Stimulated activated CD4-positive, alpha-beta T cell treated with anti-CD3 and anti-CD28 coated beads, Interleukin-1b, Interleukin-23, amount 100 ng/mL, for 4 hours (primary cell): Measurements from ENCODE around the gene DNAJC5.
A peak's percentile ranks its signal among the peaks of the same experiment; 100 is the strongest.
"Not testable (repeated sequence)": the region's sequence is repeated elsewhere in the genome, so short reads cannot be mapped to it uniquely, and the experiment has no call there.

Source experiments
- DNase-seq, 2 donors: peaks; one replicate each; pipeline ENCODE4 v3.0.0-alpha.2; 2020; ENCODE audit warnings: low read depth in 2 of 2

DNAJC5 gene, protein sequence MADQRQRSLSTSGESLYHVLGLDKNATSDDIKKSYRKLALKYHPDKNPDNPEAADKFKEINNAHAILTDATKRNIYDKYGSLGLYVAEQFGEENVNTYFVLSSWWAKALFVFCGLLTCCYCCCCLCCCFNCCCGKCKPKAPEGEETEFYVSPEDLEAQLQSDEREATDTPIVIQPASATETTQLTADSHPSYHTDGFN

DNA sequence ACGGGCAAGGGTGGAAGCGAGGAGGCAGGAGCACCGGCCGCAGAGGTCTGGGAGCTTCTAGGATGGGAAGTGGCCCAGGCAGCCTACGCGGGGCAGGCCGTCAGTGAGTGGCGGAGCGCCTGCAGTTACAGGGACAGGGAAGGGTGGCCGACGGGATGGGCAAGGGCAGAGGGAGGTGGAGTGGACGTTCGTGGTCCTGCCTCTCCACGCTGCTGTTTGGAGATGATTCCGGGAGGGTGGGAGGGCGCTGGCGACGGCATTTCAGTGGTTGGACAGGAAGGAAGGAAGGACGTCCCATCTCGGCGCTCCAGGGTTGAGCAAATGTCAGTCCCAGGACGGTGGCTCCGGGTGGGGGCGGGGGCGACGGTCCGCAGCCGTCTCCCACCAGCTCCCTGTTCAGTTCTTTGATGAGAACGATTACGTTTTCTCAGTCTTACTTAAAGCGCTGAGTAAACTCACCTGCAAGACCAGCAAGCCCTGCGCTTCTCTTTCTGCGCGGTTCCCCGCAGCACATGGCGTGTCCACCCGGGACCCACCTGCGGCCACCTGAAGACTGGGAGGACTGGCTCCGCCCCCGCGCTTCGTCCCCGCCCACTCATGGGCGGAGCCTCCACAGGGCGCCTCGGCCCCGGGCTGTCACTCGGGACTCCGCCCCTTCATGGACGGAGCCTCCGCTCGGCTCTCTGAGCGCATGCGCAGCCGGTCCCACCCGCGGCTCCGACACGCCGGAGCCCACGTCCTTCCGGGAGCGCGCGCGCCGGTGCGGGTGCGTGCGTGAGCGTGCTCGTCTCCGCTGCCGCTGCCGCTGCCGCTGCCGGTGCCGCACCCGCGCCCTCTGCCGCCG lies at the start of gene DNAJC5:
DNAJC5 (plus strand) TSS at position 769 of the 844 bp plus-strand sequence. CDS start 33,220 bp downstream, outside the sequence.
- DNase-seq: peak; percentile 93 to 94

DNA sequence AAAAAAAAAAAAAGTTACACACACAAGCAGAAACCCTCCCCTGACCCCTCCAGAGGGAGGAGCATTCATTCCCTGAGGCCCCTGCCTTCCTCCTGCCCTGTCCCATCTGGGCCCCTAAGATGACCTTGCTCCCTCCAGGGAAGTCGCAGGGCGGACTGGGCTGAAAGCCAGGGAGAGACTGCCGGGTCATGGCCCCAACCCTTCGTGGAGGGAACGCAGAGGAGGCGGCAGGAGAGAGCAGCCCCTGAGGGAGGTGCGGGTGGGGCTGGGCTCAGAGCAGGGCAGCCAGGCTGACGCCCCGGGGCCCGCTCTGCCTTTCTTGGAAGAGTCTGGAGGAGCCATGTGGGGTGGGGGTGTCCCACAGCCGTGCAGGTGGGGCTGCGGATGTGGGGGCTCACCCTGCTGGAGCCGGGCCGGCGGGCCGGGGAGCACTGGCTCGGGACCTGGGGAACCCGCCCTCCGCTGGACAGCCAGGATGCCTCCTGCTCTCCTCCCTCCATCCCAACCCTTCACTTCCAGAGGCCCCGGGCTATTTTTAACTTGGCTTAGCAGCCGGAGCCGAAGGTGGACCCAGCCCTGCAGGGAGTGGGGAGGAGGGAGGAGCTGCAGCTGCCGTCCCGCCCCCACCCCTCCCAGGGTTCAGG lies 48.7 kb upstream of the DNAJC5 start:
- DNase-seq: no peak

DNA sequence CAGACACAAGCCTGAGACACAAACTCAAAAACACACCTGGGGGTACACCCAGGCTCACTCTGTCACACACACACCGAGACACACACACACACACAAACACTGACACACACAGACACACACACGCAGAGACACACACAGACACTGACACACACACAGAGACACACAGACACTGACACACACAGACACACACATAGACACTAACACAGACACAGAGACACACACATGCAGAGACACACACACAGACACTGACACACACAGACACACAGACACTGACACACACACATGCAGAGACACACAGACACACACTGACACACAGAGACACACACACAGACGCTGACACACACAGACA lies 48.1 kb upstream of the DNAJC5 start:
- DNase-seq: no peak

DNA sequence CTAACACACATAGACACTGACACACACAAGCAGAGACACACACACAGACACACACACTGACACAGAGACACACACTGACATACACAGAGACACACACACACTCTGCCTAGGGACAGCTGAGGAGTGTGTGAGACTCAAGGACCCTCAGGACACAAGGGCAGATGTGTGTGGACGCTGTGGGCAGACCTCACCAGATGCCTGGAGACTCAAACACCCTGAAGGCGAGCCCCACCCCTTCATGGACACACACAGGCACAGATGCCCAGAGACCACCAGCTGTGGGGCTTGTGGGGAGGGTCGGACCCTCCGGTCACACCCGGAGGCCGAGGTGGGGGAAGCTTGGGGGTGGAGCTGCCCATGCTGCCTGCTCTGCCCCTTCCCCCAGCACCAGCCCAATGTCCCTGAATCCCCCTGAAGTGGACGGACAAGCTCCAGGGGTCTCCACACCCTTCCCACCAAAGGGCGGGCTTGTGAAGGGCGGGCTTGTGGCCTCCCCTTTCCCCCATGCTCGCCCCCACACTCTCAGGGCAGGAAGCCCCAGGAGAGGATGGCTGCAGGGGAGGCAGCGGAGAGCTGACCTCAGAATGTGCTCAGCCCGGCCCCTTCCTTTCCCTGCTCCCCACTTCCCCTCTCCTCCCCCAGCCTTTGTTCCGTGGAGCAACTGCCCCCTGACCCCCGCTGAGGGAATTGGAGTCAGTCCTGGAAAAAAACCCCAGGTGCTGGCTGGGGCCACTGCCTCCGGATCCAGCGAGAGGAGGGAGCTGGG lies 47.5 kb upstream of the DNAJC5 start:
- no peak for DNase-seq

DNA sequence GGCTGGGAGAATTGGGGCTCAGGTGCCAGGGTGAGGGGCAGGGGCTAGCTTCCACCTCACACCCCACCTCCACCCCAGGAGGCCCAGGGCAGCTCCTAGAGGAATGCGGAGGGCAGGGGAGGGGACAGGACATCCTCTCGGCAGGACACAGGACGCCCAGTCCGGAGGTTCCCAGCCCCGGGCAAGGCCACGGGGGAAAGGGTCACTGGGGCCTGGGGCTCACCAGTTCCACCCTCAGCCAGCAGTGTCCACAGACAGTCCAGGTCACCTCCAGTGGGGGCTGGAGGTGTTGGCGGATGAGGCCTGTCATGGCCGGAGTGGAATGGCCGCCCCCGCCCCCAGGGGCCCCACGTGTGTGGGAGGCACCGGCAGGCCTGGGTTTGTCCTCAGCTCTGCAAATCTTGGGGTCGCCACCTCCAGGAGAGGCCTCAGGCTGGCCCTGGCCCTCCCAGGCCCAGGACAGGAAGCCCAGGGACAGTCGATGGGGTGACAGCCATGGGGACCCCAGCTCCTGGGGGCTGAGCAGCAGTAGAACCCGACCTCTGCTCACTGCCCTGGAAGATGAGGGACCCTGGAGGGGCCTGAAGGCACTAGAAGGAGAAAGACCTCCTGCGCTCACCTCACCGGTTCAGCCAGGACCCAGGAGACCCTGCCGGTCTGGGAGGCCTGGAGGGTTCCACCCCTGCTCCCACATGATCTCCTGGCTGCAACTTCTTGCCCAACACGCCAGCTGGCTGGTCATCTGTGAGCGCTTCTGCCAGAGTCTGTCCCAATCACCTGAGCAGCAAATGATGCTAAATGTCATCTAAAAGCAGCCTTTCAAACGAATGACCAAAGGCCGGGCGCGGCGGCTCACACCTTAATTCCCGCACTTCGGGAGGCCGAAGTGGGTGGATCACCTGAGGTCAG lies 46.7 kb upstream of the DNAJC5 start:
- DNase-seq: no peak

DNA sequence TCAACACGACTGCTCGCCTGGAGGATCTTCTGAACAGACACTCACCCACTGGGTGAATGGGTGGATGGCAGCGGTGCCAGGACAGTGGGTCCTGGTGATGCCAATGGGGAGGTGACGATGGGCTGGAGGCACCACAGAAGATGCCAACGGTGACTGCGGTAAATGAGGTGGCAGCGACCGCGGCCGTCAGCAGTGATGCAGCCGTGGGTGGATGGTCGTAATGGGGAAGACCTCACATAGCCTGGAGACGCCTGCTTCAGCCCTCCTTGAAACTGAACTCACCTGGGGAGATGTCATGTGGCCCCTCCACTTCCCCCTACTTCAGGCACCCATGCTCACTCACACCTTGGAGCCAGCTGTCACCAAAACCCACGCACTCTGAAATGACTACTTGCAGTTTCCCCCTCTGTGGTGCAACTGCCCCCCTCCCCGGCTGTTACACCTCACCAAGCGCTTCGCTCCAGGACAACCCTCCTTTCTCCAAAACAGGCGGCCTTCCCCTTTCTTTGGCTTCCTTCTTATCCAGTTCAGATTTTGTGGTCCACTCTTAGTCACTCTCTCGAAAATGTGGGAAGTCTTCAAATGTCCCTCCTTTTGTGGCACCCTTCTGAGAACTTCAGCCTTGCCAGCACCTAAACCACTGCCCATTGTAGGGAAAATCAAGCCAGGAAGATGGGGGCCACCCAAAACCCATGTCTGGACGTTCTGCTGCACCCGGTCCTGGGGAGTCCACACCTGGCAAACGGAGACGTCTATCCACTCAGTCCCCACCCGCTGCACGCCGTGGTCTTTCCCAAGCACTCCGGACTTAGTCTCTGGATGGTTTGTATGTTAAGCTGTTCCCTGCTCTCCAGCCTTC lies 44.0 kb upstream of the DNAJC5 start:
- DNase-seq: no peak

DNA sequence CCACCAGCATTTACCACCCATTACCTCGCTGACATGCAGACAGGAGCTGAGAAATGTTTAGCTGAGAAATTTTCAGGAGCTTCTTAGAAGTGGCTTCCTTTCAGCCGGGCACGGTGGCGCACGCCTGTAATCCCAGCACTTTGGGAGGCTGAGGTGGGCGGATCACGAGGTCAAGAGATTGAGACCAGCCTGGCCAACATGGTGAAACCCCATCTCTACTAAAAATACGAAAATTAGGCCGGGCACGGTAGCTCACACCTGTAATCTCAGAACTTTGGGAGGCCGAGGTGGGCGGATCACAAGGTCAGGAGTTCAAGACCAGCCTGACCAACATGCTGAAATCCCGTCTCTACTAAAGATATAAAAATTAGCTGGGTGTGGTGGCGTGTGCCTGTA lies 43.4 kb upstream of the DNAJC5 start:
- DNase-seq: not testable (repeated sequence)

DNA sequence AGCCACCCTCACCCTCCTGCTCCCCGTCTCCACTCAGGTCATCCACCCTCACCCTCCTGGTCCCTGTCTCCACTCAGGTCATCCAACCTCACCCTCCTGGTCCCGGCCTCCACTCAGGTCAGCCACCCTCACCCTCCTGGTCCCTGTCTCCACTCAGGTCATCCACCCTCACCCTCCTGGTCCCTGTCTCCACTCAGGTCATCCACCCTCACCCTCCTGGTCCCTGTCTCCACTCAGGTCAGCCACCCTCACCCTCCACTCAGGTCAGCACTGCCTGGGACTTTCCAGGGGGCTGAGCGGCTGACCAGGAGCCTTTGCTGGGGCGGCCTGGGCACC lies 41.2 kb upstream of the DNAJC5 start:
- not testable (repeated sequence) for DNase-seq

DNA sequence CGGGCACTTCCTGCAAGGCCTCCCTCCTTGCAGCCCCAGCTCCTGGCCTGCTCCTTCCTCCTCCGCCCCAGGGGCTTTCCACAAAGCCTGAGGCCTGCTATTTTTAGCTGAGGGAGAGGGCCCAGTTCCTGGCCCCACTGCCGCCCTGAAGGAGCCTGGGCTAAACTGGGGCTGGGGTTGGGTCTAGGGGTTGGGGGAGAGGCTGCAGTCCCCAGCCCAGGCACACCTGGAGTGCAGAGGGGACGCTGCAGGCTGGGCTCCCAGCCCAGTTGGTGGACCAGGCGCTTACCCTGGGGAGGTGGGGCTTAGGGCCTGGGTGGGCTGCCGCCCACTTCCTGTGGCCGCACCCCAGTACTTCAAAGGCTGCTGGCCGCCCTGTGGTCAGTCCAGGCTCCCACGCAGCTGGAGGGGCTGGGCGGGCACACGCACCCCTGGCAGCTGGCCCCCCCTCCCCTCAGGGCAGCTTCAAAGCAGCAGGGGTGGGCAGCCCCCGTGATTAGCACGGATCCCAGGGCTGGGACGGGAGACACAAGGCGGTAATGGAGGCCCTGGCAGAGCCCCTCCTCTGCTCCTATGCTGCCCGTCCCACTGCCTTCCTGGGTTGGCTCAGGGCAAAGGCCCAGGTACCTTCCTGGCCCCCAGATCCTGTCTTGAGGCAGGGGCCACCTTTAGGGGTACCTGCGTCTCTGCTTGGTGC lies 40.7 kb upstream of the DNAJC5 start:
- DNase-seq: no peak

DNA sequence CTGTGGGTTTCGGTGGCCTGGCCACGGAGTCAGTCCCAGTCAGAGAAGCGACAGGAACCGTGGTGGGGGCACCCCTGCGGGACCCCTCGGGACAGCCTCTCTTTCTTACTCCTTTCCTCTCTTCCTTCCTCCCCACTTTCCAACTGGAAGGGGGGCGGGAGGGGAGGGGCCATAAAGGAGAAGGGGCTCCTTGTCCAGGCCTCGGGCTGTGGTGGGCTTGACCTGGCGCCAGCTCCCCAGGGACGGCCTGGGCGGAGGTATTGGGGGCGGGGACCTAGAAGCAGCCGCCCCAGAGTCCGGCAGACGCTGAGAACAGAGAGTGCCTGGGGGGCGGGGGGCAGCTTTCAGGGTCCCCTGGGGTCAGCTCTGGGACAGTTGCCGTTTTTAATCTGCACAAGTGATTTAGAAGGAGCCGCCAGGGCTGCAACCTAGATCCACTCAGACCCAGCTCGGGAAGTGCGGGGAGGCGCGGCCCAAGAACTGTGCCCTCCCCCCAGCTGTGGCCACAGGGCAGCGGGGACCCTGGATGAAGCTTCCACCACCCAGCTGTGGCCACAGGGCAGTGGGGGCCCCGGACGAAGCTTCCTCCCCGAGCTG lies 40.1 kb upstream of the DNAJC5 start:
- DNase-seq: no peak

DNA sequence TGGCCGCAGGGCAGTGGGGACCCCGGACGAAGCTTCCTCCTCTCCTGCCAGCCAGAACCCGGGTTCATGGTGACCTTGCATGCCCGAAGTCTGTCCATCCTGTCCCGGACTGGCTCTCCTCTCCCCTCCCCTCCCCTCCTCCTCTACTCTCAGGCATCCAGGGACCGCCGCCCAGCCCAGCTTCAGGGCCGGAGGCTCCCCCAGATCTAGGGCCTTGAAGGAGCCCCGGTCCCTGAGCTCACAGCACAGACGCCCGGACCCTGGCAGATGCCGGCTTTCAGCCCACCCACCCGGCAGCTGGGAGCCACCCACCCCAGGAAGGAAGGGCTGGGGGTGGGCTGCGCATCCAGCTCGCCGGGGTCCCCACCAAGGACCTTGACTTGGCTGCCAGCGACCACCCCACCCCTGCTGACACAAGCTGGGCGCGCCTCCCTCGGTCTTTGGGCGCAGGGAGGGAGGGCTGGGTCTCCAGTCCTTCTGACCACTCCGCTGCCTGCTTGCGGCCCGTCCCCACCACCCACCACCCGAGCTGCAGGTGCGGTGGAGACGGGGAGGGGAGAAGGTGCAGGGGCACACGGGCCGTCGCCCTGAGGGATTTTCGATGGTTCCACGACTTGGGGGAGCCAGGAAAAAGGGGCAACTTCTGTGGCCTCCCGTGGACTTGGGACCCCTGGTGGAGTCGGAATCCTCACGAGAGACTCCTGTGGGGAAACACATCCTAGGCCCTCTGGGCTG lies 39.4 kb upstream of the DNAJC5 start:
- DNase-seq: no peak

DNA sequence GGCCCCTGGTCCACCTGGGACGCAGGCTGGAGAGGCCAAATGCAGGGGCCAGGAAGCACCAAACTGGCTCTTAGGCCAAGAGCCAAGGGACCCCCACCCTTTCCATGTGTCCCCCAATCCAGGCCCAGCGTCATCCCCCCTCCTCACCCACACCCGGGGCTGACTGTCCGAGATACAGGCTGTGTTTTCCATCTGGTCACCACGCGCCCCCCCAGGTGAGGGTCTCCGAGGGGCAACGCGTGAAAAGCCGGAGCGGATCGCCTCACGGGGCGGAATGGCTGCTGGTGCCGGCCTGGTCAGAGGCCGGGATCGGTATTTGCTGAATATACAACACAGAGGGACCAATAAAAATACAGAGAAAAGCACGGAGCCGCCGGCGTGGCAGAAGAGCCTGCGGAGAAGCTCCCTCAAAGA lies 38.8 kb upstream of the DNAJC5 start:
- no peak for DNase-seq

DNA sequence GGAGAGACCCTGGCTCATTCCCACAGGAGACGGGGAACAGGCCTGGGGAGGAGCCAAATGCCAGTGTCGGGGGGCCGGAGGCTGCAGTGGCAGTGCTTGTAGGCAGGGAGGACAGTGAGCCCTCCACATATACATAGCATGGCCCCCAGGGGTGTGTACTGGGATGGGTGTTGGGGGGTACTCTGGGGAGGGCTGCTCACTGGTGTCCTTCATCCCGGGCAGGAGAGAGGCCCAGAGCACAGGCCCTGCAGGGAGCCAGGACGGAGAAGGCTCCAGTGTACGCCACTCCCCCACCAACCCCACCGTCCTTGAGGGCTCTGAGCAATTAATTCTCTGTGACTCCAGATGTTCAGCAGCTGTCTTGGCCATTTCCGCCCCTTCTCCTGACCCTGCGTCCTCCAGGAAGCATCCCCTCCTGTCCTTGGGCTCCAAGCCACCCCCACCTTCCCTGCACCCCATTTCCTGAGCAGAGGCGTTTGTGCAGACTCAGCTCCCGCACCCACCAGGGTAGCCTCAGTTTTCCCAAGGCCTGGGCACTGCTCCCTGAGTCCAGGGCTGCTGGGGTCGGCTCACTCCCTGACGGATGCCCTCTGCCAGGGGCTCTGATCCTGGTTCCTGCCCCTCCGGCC lies 37.0 kb upstream of the DNAJC5 start:
- DNase-seq: no peak

DNA sequence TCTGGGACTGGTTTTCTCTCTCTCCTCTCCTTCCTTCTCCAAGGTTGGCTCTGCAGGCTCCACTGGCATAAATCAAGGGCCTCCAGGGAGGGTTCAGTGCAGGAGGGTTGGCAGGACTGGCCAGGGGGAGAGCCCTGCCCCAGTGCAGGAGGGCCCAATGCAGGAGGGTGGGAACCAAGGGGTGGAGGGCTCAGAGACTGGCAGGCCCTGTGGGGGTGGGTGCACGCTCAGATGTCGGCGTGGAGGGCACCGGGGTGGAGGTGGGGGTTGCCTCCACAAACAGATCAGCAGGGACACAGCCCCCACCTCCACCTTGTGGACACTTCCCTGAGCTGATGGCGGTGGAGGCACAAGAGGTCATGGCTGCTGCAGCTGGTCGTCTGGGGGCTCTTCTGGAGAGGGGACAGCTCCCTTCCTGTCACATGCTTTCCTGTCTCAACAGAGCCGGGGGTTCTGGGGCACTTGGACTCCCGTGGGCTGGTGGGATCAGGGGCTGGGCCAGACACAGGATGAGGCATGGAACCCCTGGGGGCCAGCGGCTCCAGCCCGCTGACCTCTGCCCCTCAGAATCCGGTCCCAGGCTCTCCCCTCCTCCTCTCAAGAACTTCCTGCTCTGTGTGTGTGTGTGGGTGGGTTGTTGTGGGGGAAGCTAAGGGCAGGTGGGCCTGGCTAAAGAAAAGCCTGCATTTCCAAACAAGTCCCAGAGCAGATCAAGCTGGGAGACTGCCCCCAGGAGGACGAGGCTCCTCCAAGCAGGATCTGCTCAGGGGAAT lies 36.3 kb upstream of the DNAJC5 start:
- no peak for DNase-seq

DNA sequence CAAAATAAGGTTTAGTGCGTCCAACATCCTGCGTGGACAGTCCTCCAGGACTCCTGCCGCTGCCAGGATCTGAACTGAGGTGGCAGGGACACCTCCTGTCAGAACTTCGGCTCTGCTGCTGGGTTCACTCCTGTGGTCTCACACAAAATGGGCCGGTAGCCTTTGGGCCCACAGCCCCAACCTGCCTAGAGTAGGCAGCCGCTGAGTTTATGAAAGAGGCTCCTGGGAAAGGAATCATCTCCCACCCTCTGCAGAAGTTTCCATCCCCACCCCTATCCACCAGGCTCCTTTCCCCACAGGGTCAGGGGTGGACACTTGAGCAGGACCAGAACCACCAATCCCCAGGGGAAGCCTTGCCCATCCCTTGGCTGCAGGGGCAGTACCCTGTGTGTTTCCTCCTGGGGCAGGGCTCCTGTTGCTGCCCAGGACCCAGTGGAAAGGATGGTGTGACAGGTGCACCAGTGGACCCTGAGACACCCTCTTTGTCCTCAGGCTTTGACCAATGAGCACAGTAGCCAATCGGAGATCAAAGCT lies 35.7 kb upstream of the DNAJC5 start:
- DNase-seq: no peak

DNA sequence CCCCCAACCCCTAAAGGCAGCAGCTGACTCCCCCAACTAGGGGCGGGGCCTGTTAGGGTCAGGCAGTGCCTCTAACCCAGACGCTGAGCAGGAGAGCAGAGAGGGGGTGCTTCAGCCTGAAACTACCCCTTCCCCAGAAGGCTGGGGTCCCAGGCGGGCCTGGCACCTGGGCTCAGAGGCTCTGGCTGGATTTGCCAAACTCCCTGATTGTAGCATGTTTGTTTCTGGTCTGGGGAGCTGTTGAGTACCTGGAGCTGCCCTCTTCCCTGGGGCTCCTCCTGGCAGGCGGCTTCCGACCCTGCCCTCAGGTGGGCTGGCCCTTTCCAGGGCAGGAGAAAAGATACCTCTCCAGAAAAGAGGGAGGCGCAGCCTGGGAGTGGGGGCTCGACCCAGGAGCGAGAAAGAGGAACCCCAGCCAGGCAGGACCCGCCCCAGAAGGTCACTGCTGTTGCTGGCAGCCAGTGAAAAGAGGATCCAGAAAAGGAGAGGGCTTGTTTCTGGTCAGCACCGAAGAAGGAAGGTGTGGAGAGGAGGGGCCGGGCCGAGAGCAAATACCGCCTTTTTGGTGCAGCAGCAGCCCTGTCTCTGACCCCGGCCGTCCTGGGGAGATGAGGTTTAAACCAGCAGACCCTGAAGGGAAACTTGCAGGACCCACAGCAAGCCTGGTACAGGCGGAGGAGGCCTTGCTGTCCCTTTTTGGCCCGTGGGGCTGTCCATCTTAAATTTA lies 34.4 kb upstream of the DNAJC5 start:
- DNase-seq: no peak
